ENCODE results near the gene PPP1R15A. TPM values are rescaled to one million over a fixed set of nuclear protein-coding genes. Genes with fewer than 3 reads are reported as not detected.
A peak's percentile ranks its signal among the peaks of the same experiment; 100 is the strongest.
"Not testable (repeated sequence)": the region's sequence is repeated elsewhere in the genome, so short reads cannot be mapped to it uniquely, and the experiment has no call there.

The PPP1R15A gene
- total RNA-seq, 4 donors from 2014 or later = 135 to 191 (median 144) TPM

GRCh38 chr19:48887861-48888612 lies 15.8 kb downstream of the PPP1R15A start:
- DNase-seq (ENCODE audit: low spot score in 2 of 2) = no peak
- no peaks in the 10 kb centered on the region for H3K27me3 ChIP-seq
- TF ChIP-seq EP300 (IDR thresholded peaks at IDR 0.05) = no peak
- no peak for TF ChIP-seq POLR2A (IDR thresholded peaks at IDR 0.05)
- TF ChIP-seq POLR2AphosphoS5 (IDR thresholded peaks at IDR 0.05) = no peak
- TF ChIP-seq CTCF (IDR thresholded peaks at IDR 0.05) = no peak
- H3K36me3 ChIP-seq = no peaks in the 10 kb centered on the region
- 93% methylated on average over 18 of the region's 21 CpGs for WGBS
- H3K4me3 ChIP-seq = no peak overlapping the region
- H3K4me1 ChIP-seq = no peaks in the 10 kb centered on the region
- no peak overlapping the region for H3K27ac ChIP-seq
- no peaks in the 10 kb centered on the region for H3K9me3 ChIP-seq

- H3K4me3 ChIP-seq; H3K4me1 ChIP-seq; DNase-seq (ENCODE audit: low spot score in 2 of 2); H3K27ac ChIP-seq; H3K27me3 ChIP-seq; H3K9me3 ChIP-seq; H3K36me3 ChIP-seq: not testable (repeated sequence)
- WGBS = 77% methylated on average over 1 of the region's 3 CpGs
Measured at GRCh38 chr19:48889496-48889895, 17.3 kb downstream of the PPP1R15A start.

- H3K27me3 ChIP-seq = no peaks in the 10 kb centered on the region
- no peaks in the 10 kb centered on the region for H3K9me3 ChIP-seq
- 84% methylated on average over 4 of the region's 4 CpGs for WGBS
- no peak overlapping the region for H3K4me3 ChIP-seq
- H3K36me3 ChIP-seq = no peaks in the 10 kb centered on the region
- H3K4me1 ChIP-seq = peaks cover 4% of the 10 kb centered on the region
- TF ChIP-seq POLR2A (IDR thresholded peaks at IDR 0.05) (no peak), EP300 (IDR thresholded peaks at IDR 0.05) (no peak), POLR2AphosphoS5 (IDR thresholded peaks at IDR 0.05) (no peak)
- no peak for DNase-seq (ENCODE audit: low spot score in 2 of 2)
- no peak overlapping the region for H3K27ac ChIP-seq
Measured at GRCh38 chr19:48890551-48890950, 18.3 kb downstream of the PPP1R15A start.

- no peak for DNase-seq (ENCODE audit: low spot score in 2 of 2)
- Histone ChIP-seq H3K4me1 (peaks cover 13% of the 10 kb centered on the region), H3K4me3 (peak overlapping the region; percentile 50), H3K27ac (no peak overlapping the region), H3K9me3 (no peaks in the 10 kb centered on the region), H3K27me3 (no peaks in the 10 kb centered on the region), H3K36me3 (no peaks in the 10 kb centered on the region)
- 72% methylated on average over 15 of the region's 21 CpGs for WGBS
- TF ChIP-seq CTCF (IDR thresholded peaks at IDR 0.05) = no peak
- no peak for TF ChIP-seq POLR2A (IDR thresholded peaks at IDR 0.05)
- no peak for TF ChIP-seq POLR2AphosphoS5 (IDR thresholded peaks at IDR 0.05)
- TF ChIP-seq EP300 (IDR thresholded peaks at IDR 0.05) = no peak
Measured at GRCh38 chr19:48895226-48895625, 23.0 kb downstream of the PPP1R15A start.

- Histone ChIP-seq H3K27ac (no peak overlapping the region), H3K36me3 (no peaks in the 10 kb centered on the region), H3K4me1 (peaks cover 21% of the 10 kb centered on the region), H3K9me3 (no peaks in the 10 kb centered on the region), H3K27me3 (no peaks in the 10 kb centered on the region), H3K4me3 (peak overlapping the region; percentile 50)
- DNase-seq (ENCODE audit: low spot score in 2 of 2) = peak; percentile 82 to 89
- TF ChIP-seq CTCF (IDR thresholded peaks at IDR 0.05) (no peak), EP300 (IDR thresholded peaks at IDR 0.05) (no peak), POLR2A (IDR thresholded peaks at IDR 0.05) (no peak)
- WGBS = 34% methylated on average over 24 of the region's 25 CpGs
Measured at GRCh38 chr19:48896191-48896720, 24.0 kb downstream of the PPP1R15A start.

- Histone ChIP-seq H3K27ac (no peak overlapping the region), H3K4me1 (peaks cover 30% of the 10 kb centered on the region), H3K36me3 (no peaks in the 10 kb centered on the region), H3K4me3 (no peak overlapping the region), H3K27me3 (no peaks in the 10 kb centered on the region), H3K9me3 (no peaks in the 10 kb centered on the region)
- TF ChIP-seq EP300 (IDR thresholded peaks at IDR 0.05) (no peak), POLR2AphosphoS5 (IDR thresholded peaks at IDR 0.05) (no peak), CTCF (IDR thresholded peaks at IDR 0.05) (no peak), POLR2A (IDR thresholded peaks at IDR 0.05) (no peak)
- 88% methylated on average over 5 of the region's 5 CpGs for WGBS
- DNase-seq (ENCODE audit: low spot score in 2 of 2) = no peak
Measured at GRCh38 chr19:48897181-48897580, 25.0 kb downstream of the PPP1R15A start.

- not testable (repeated sequence) for H3K27ac ChIP-seq; H3K27me3 ChIP-seq; DNase-seq (ENCODE audit: low spot score in 2 of 2); H3K9me3 ChIP-seq; H3K36me3 ChIP-seq
- WGBS = 86% methylated on average over 11 of the region's 11 CpGs
- Histone ChIP-seq H3K4me3 (peak overlapping the region; percentile 78), H3K4me1 (peaks cover 38% of the 10 kb centered on the region)
Measured at GRCh38 chr19:48899386-48899749, 27.1 kb downstream of the PPP1R15A start.

Measured in suprapubic skin (tissue), 4 donors.